ENCODE results near the gene DUSP2. TPM values are rescaled to one million over a fixed set of nuclear protein-coding genes. Genes with fewer than 3 reads are reported as not detected.
A peak's percentile ranks its signal among the peaks of the same experiment; 100 is the strongest.

Gene DUSP2
- total RNA-seq, 4 donors from 2014 or later, result 26.0 to 124 (median 74.1) TPM

- no peak overlapping the region for H3K27ac ChIP-seq
- no peaks in the 10 kb centered on the region for H3K4me1 ChIP-seq
- H3K4me3 ChIP-seq, result no peak overlapping the region
- DNase-seq (ENCODE audit: low spot score in 2 of 2), result peak in 1 of 2 donors; percentile 38
- H3K36me3 ChIP-seq, result no peaks in the 10 kb centered on the region
- TF ChIP-seq POLR2A (IDR thresholded peaks at IDR 0.05), result no peak
- no peak for TF ChIP-seq CTCF (IDR thresholded peaks at IDR 0.05)
- no peak for TF ChIP-seq EP300 (IDR thresholded peaks at IDR 0.05)
- TF ChIP-seq POLR2AphosphoS5 (IDR thresholded peaks at IDR 0.05), result no peak
- peaks cover 4% of the 10 kb centered on the region for H3K9me3 ChIP-seq
- H3K27me3 ChIP-seq, result peaks cover 3% of the 10 kb centered on the region
- WGBS, result 86% methylated on average over 3 of the region's 3 CpGs
Observed at GRCh38 chr2:96109931-96110511, 35.2 kb downstream of the DUSP2 start.

GRCh38 chr2:96109361-96109680 lies 35.9 kb downstream of the DUSP2 start:
- DNase-seq (ENCODE audit: low spot score in 2 of 2), result peak in 1 of 2 donors; percentile 50
- H3K36me3 ChIP-seq, result no peaks in the 10 kb centered on the region
- no peak overlapping the region for H3K4me3 ChIP-seq
- H3K9me3 ChIP-seq, result peaks cover 7% of the 10 kb centered on the region
- H3K4me1 ChIP-seq, result no peaks in the 10 kb centered on the region
- peaks cover 3% of the 10 kb centered on the region for H3K27me3 ChIP-seq
- no peak overlapping the region for H3K27ac ChIP-seq
- WGBS, result 59% methylated on average over 3 of the region's 3 CpGs
- TF ChIP-seq POLR2AphosphoS5 (IDR thresholded peaks at IDR 0.05) (no peak), CTCF (IDR thresholded peaks at IDR 0.05) (no peak), POLR2A (IDR thresholded peaks at IDR 0.05) (no peak), EP300 (IDR thresholded peaks at IDR 0.05) (no peak)

- 59% methylated on average over 17 of the region's 17 CpGs for WGBS
- DNase-seq (ENCODE audit: low spot score in 2 of 2), result peak in 1 of 2 donors; percentile 35
- H3K27ac ChIP-seq, result no peak overlapping the region
Observed at GRCh38 chr2:96108541-96109360, 36.5 kb downstream of the DUSP2 start.

GRCh38 chr2:96108151-96108540 lies 37.1 kb downstream of the DUSP2 start:
- 66% methylated on average over 3 of the region's 5 CpGs for WGBS

More at GRCh38 chr2:96108541-96109360, 36.5 kb downstream of the DUSP2 start:
- Histone ChIP-seq H3K4me3 (no peak overlapping the region), H3K9me3 (peaks cover 7% of the 10 kb centered on the region), H3K27me3 (peaks cover 3% of the 10 kb centered on the region), H3K36me3 (no peaks in the 10 kb centered on the region), H3K4me1 (no peaks in the 10 kb centered on the region)
- TF ChIP-seq CTCF (IDR thresholded peaks at IDR 0.05) (no peak), POLR2A (IDR thresholded peaks at IDR 0.05) (no peak), POLR2AphosphoS5 (IDR thresholded peaks at IDR 0.05) (no peak), EP300 (IDR thresholded peaks at IDR 0.05) (no peak)

GRCh38 chr2:96107708-96108065 lies 37.6 kb downstream of the DUSP2 start:
- no peak for TF ChIP-seq POLR2A (IDR thresholded peaks at IDR 0.05)
- TF ChIP-seq EP300 (IDR thresholded peaks at IDR 0.05), result no peak
- no peak for TF ChIP-seq POLR2AphosphoS5 (IDR thresholded peaks at IDR 0.05)
- no peak for TF ChIP-seq CTCF (IDR thresholded peaks at IDR 0.05)
- Histone ChIP-seq H3K4me1 (no peaks in the 10 kb centered on the region), H3K4me3 (no peak overlapping the region), H3K9me3 (peaks cover 7% of the 10 kb centered on the region), H3K27me3 (peaks cover 3% of the 10 kb centered on the region), H3K36me3 (no peaks in the 10 kb centered on the region), H3K27ac (no peak overlapping the region)
- WGBS, result 86% methylated on average over 3 of the region's 3 CpGs
- DNase-seq (ENCODE audit: low spot score in 2 of 2), result no peak

More at GRCh38 chr2:96108151-96108540, 37.1 kb downstream of the DUSP2 start:
- Histone ChIP-seq H3K36me3 (no peaks in the 10 kb centered on the region), H3K4me3 (no peak overlapping the region), H3K4me1 (no peaks in the 10 kb centered on the region), H3K27ac (no peak overlapping the region), H3K9me3 (peaks cover 7% of the 10 kb centered on the region), H3K27me3 (peaks cover 3% of the 10 kb centered on the region)
- TF ChIP-seq POLR2AphosphoS5 (IDR thresholded peaks at IDR 0.05), result no peak
- peak in 1 of 2 donors; percentile 27 for DNase-seq (ENCODE audit: low spot score in 2 of 2)
